Measurements from ENCODE around the gene MBLAC1.

MBLAC1 gene

DNA sequence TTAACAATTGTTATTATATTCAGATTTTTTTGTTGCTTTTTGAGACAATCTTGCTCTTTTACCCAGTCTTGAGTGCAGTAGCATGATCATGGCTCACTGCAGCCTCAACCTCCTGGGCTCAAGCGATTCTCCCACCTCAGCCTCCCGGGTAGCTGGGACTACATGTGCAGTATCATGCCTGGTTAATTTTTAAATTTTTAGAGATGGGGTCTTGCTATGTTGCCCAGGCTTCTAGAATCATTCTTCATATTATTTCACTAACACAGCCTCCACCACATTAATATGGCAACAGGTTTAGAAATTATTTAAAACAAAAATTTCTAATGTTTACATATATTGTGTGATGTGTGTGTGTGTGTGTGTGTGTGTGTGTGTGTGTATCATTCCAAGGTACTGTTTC is 20.5 kb downstream of the MBLAC1 start:
- Histone ChIP-seq H3K9me3 (no peaks in the 10 kb centered on the region), H3K27me3 (no peaks in the 10 kb centered on the region), H3K4me1 (peaks cover 4 to 17% (median 13%) of the 10 kb centered on the region in 4 donors), H3K36me3 (peaks cover 0 to 8% (median 0%) of the 10 kb centered on the region in 3 donors), H3K27ac (no peak overlapping the region), H3K4me3 (no peak overlapping the region)
- intact Hi-C loops (cut with DNase I; ENCODE audit: low total_unique reads): loop anchor here (10.0 kb wide), 1 partner anchor 232 kb away; the partner anchor contains the start of gene TRIM4
- TF ChIP-seq, protein P1, sequence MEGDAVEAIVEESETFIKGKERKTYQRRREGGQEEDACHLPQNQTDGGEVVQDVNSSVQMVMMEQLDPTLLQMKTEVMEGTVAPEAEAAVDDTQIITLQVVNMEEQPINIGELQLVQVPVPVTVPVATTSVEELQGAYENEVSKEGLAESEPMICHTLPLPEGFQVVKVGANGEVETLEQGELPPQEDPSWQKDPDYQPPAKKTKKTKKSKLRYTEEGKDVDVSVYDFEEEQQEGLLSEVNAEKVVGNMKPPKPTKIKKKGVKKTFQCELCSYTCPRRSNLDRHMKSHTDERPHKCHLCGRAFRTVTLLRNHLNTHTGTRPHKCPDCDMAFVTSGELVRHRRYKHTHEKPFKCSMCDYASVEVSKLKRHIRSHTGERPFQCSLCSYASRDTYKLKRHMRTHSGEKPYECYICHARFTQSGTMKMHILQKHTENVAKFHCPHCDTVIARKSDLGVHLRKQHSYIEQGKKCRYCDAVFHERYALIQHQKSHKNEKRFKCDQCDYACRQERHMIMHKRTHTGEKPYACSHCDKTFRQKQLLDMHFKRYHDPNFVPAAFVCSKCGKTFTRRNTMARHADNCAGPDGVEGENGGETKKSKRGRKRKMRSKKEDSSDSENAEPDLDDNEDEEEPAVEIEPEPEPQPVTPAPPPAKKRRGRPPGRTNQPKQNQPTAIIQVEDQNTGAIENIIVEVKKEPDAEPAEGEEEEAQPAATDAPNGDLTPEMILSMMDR (IDR thresholded peaks at IDR 0.05): no peak
- no peak for DNase-seq

DNA sequence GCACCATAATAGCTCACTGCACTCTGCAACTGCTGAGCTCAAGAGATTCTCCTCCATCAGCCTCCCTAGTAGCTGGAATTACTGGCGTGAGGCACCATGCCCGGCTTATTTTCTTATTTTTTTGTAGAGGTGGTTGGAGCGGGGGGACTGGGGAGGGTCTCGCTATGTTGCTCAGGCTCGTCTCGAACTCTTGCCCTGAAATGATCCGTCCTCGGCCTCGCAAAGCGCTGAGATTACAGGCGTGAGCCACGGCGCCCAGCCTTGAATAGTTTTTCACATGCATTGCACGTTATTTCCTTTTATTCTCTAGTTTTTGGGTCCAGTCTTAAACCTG is 21.4 kb downstream of the MBLAC1 start:
- H3K9me3 ChIP-seq: no peaks in the 10 kb centered on the region
- peak overlapping the region; percentile 89 to 91 for H3K27ac ChIP-seq
- no peaks in the 10 kb centered on the region for H3K27me3 ChIP-seq
- intact Hi-C loops (cut with DNase I; ENCODE audit: low total_unique reads): loop anchor here (10.0 kb wide), 1 partner anchor 233 kb away; the partner anchor contains the start of gene TRIM4
- DNase-seq: no peak
- H3K36me3 ChIP-seq: peaks cover 0 to 14% (median under 1%) of the 10 kb centered on the region in 3 donors
- peak overlapping the region; percentile 88 to 91 for H3K4me3 ChIP-seq
- peaks cover 4 to 17% (median 13%) of the 10 kb centered on the region in 4 donors for H3K4me1 ChIP-seq
- TF ChIP-seq, protein P1 (IDR thresholded peaks at IDR 0.05): no peak

DNA sequence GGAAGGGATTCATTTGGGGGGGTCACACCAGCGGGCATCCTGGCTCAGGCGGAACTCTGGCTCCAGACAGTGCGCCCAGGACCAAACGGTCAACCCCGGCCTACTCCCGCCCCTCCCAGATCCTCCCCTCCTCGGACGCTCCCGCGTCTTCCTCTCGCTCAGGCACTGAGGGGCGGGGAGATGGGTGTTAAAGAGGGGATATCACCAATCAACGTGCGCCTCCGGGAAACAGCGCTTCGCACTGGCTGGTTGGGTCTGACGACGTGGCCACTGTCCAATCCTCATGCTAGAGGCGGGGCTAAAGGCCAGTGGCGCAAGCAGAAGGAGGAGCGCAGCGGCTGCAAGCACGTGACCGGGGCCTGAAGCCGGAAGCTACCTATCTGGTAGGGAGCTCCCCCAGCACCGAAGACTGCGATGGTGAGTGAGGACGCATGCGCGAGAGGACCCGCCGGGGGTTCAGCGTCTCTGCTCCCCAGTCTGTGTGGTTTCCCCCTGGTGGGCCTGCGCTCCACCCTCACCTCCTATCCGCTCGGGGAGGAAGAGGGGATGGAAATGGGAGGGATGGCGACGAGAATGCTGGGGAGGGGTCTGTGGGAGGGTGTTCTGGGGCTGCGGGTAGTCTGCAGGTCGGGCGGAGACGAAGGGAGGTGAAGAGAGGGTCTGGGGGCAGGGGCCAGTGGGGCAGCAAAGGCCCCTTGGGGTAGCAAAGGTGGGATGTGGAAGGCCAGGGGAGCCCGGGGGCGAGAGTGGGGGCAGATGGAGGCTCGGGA is 22.0 kb downstream of the MBLAC1 start, which contains the start of gene LAMTOR4:
LAMTOR4 (plus strand) TSS at position 360 of the 770 bp plus-strand sequence; CDS start at position 415, 55 bp downstream.
- TF ChIP-seq, protein P1 (IDR thresholded peaks at IDR 0.05): peak in 1 of 2 experiments; percentile 15
- H3K36me3 ChIP-seq: peaks cover 0 to 20% (median 6%) of the 10 kb centered on the region in 3 donors
- H3K27me3 ChIP-seq: no peaks in the 10 kb centered on the region
- peak; percentile 100 for DNase-seq
- peak within 1 kb of the TSS; percentile 88 to 91 for H3K4me3 ChIP-seq
- intact Hi-C loops (cut with DNase I; ENCODE audit: low total_unique reads): loop anchor here (10.0 kb wide), 1 partner anchor 234 kb away; the partner anchor contains the start of gene TRIM4
- peak within 1 kb of the TSS; percentile 89 to 91 for H3K27ac ChIP-seq
- peaks cover 4 to 17% (median 13%) of the 10 kb centered on the region in 4 donors for H3K4me1 ChIP-seq
- no peaks in the 10 kb centered on the region for H3K9me3 ChIP-seq

DNA sequence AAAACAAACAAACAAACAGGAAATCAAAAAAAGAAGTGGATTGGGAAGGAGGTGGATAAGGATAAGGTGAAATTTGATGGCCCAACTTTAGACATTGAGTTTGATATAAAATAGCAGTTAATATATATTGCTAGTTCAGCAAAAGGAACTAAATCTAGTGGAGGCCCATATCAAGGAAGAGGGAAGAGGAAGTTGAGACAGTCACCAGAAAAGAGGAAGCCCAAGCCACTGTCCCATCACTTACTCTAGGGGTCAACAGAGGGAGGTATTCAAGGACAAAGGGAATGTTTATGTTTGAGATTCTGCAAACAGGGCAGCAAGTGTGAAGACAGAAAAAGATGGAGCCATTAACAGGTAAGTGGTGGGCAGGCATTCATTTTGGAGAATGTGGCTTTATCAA is 25.6 kb downstream of the MBLAC1 start:
- Histone ChIP-seq H3K27ac (no peak overlapping the region), H3K9me3 (no peaks in the 10 kb centered on the region), H3K4me3 (no peak overlapping the region), H3K4me1 (peaks cover 4 to 25% (median 20%) of the 10 kb centered on the region in 4 donors), H3K27me3 (no peaks in the 10 kb centered on the region), H3K36me3 (peaks cover 12 to 51% (median 31%) of the 10 kb centered on the region in 3 donors)
- intact Hi-C loops (cut with DNase I; ENCODE audit: low total_unique reads): no loop called here
- TF ChIP-seq, protein P1 (IDR thresholded peaks at IDR 0.05): no peak
- DNase-seq: no peak

DNA sequence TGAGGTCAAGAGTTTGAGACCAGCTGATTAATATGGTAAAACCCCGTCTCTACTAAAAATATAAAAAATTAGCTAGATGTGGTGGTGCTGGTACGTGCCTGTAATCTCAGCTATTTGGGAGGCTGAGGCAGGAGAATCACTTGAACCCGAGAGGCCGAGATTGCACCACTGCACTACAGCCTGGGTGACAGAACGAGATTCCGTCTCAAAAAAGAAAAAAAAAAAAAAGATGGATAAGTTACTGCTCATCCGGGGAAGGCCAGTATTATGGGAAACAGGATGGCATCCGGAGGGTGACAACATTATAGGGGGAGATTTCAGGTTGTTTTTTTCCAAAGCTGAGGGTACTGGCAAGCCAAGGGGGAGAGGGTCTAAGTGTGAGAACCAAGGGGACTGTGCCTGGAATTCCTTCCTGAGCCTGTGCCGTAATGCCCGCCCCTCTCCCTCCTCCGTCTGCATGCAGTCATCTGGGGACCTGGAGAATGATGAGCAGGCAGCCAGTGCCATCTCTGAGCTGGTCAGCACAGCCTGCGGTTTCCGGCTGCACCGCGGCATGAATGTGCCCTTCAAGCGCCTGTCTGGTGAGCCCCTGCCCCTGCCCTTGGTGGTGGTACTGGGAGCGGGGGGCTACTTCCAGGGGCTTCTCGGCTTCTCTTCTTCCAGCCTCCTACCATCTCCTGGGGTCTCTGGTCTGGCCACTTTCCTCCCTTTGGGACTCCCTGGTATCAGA is 26.3 kb downstream of the MBLAC1 start:
- Histone ChIP-seq H3K4me1 (peaks cover 4 to 29% (median 25%) of the 10 kb centered on the region in 4 donors), H3K36me3 (peaks cover 12 to 51% (median 31%) of the 10 kb centered on the region in 3 donors), H3K4me3 (no peak overlapping the region), H3K27ac (no peak overlapping the region), H3K27me3 (no peaks in the 10 kb centered on the region), H3K9me3 (no peaks in the 10 kb centered on the region)
- no peak for DNase-seq
- TF ChIP-seq, protein P1 (IDR thresholded peaks at IDR 0.05): no peak
- intact Hi-C loops (cut with DNase I; ENCODE audit: low total_unique reads): no loop called here
